AG09319 (cell line): ENCODE measurements around the gene FRMPD1.

Source experiments
- DNase-seq: peaks from one replicate; pipeline ENCODE4 v3.0.0-alpha.2; 2010; ENCODE audit warnings: low read depth; ENCODE audit errors: extremely low read depth
- CTCF ChIP-seq: IDR thresholded peaks from 2 replicates; pipeline ENCODE4 v1.5.1; 2011; ENCODE audit warnings: low read depth, mild to moderate bottlenecking, inconsistent platforms, low read length, moderate library complexity

FRMPD1 gene

GRCh38 chr9:37635808-37636207, 14.9 kb upstream of the FRMPD1 start:
- no peak for TF ChIP-seq CTCF
- no peak for DNase-seq

GRCh38 chr9:37636511-37637448, 14.0 kb upstream of the FRMPD1 start:
- TF ChIP-seq CTCF = no peak
- no peak for DNase-seq

- DNase-seq = no peak
These were observed 11.5 kb upstream of the FRMPD1 start for GRCh38 chr9:37639109-37639762.

GRCh38 chr9:37639841-37640240, 10.9 kb upstream of the FRMPD1 start:
- TF ChIP-seq CTCF = no peak
- no peak for DNase-seq

More at GRCh38 chr9:37639109-37639762, 11.5 kb upstream of the FRMPD1 start:
- TF ChIP-seq CTCF = no peak

- no peak for TF ChIP-seq CTCF
- no peak for DNase-seq
These were observed 10.5 kb upstream of the FRMPD1 start for GRCh38 chr9:37640246-37640645.

GRCh38 chr9:37641331-37641730, 9.4 kb upstream of the FRMPD1 start:
- DNase-seq = no peak
- TF ChIP-seq CTCF = no peak

- TF ChIP-seq CTCF = no peak
- no peak for DNase-seq
These were observed 7.5 kb upstream of the FRMPD1 start for GRCh38 chr9:37643214-37643613.
